NCI-H774 (cell line): ENCODE results near the gene HNRNPF.
"Not testable (repeated sequence)": the region's sequence is repeated elsewhere in the genome, so short reads cannot be mapped to it uniquely, and the experiment has no call there.

Experiments
- DNase-seq: peaks from one replicate; lab custom pipeline; 2025; lab: John Stamatoyannopoulos, UW

HNRNPF gene

GRCh38 chr10:43408710-43409384 lies at the start of gene HNRNPF:
Gene HNRNPF, minus strand, starts transcription at chr10:43409186. Its CDS starts 21,302 bp downstream, at chr10:43387884.
- DNase-seq: peak; percentile 95

- no peak for DNase-seq
Measured at GRCh38 chr10:43458227-43458626, 49.2 kb upstream of the HNRNPF start.

GRCh38 chr10:43456561-43456960 lies 47.6 kb upstream of the HNRNPF start:
- DNase-seq: not testable (repeated sequence)

- not testable (repeated sequence) for DNase-seq
Measured at GRCh38 chr10:43454025-43454424, 45.0 kb upstream of the HNRNPF start.

GRCh38 chr10:43453266-43453831 lies 44.4 kb upstream of the HNRNPF start:
- DNase-seq: no peak

GRCh38 chr10:43452356-43452914 lies 43.4 kb upstream of the HNRNPF start:
- no peak for DNase-seq

- DNase-seq: no peak
Measured at GRCh38 chr10:43448742-43449141, 39.8 kb upstream of the HNRNPF start.

GRCh38 chr10:43446219-43447017 lies 37.4 kb upstream of the HNRNPF start:
- not testable (repeated sequence) for DNase-seq

- DNase-seq: no peak
Measured at GRCh38 chr10:43444897-43445466, 36.0 kb upstream of the HNRNPF start.

GRCh38 chr10:43444323-43444722 lies 35.3 kb upstream of the HNRNPF start:
- DNase-seq: no peak

GRCh38 chr10:43440463-43441134 lies 31.6 kb upstream of the HNRNPF start:
- DNase-seq: no peak

GRCh38 chr10:43437141-43437870 lies 28.3 kb upstream of the HNRNPF start:
- DNase-seq: no peak

GRCh38 chr10:43436291-43437140 lies 27.5 kb upstream of the HNRNPF start, which contains the start of gene ZNF487:
Gene ZNF487, plus strand, starts transcription at chr10:43437111. Its CDS starts 38,703 bp downstream, at chr10:43475814.
- DNase-seq: peak; percentile 80

GRCh38 chr10:43430926-43431663 lies 22.1 kb upstream of the HNRNPF start:
- DNase-seq: no peak

- no peak for DNase-seq
Measured at GRCh38 chr10:43427166-43427825, 18.3 kb upstream of the HNRNPF start.

GRCh38 chr10:43426476-43426875 lies 17.5 kb upstream of the HNRNPF start:
- not testable (repeated sequence) for DNase-seq

- no peak for DNase-seq
Measured at GRCh38 chr10:43424416-43424815, 15.4 kb upstream of the HNRNPF start.

GRCh38 chr10:43421944-43422343 lies 13.0 kb upstream of the HNRNPF start:
- DNase-seq: not testable (repeated sequence)

- no peak for DNase-seq
Measured at GRCh38 chr10:43421519-43421918, 12.5 kb upstream of the HNRNPF start.
